Fibroblast of gingiva (primary cell): ENCODE data around the gene SNTG2.
"Not testable (repeated sequence)": the region's sequence is repeated elsewhere in the genome, so short reads cannot be mapped to it uniquely, and the experiment has no call there.

Experiments used
- DNase-seq: peaks from one replicate; pipeline ENCODE4 v3.0.0-alpha.2; 2011; ENCODE audit warnings: low read depth

The SNTG2 gene

DNA sequence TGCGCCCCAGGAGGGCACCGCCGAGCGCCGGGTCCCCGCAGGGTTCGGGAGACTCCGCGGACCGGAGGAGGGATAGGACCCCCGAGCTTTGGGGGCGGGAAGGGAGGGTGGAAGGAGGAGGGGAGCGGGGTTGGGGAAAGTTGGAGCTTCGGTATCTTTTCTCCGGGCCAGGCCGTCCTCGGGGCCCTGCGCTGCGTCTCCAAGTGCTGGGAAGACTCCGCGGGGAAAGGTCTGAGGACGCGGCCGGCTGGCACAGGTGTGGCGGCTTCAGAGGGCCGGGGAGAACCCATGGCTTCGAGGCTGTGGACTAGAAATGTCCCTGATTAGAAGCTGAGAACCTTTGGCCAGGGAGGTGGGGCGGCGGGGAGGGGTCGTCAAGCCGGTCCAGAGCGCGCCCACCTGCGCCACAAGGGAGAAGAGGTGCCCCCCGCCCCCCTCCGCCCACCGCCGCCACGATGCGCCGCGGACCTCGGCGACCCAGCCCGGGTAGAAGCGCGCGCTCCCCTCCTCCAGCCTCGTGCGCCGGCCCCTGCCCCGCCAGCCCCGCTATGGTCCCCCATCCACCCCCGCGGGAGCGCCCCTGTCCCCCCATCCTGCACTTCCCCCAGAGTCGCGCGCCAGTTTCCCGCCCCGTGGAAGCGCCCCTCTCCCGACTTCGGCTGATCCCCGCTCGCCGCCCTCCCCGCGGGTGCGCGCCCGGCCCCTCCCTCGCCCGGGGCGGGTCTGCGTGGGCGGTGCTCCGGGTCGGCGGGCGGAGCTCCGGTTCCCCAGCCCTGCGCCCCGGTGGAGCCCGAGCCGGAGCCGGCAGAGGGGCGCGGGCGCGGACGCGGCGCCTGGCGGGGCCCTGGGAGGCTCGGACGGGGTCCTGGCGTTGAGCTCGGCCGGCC is at the start of gene SNTG2:
TSS of gene SNTG2 (plus strand) at position 770 of the 887 bp plus-strand sequence. CDS start 148 bp downstream, outside the sequence.
- DNase-seq, result no peak

DNA sequence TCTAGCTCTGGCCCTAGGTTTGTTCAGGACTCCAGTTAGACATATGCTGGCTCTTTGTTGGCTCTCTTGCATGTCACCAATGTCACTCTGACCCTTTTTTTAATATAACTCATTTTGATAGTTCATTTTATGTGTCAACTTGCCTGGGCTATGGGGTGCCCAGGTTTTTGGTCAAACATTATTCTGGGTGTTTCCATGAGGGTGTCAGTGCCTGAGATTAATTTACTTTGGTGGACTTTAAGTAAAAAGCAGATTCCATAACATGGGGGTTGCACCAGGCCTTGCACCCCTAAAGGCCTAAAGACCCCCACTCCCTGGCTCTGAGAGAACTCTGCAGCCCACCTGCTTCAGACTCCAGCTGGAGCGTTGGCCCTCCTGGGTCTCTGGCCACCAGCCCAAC is 48.1 kb upstream of the SNTG2 start:
- DNase-seq, result no peak

DNA sequence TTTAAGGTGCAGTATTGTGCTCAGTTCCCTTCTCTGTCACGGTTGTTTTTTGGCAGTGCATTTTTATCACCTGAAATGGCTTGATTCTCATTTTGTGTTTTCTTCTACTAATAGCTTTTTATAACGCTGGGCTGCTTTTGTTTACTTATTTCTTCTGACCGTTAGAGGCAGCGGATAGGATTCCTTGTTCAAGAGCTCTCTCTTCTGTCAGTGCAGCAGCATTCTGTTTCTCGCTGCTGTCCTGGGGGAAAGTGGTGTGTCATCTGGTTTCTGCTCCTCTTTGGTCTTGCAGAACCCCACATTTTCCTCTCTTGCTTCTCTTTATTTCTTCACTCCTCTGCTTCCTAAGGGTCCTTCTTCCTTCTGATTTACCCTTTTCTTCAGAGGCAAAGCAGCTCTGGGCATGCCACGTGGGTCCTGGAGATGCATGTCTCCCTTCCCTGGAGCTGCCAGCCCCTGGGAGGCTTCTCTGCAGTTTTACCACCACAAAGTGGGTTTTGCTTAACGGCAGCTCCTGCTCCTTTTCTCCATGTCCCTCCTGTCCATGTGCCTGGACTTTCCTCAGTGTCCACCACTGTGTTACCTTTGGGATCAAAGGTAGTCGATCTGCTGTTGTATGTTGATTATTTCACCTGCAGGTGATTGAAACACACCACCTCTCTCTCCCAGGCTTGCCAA is 47.3 kb upstream of the SNTG2 start:
- no peak for DNase-seq

DNA sequence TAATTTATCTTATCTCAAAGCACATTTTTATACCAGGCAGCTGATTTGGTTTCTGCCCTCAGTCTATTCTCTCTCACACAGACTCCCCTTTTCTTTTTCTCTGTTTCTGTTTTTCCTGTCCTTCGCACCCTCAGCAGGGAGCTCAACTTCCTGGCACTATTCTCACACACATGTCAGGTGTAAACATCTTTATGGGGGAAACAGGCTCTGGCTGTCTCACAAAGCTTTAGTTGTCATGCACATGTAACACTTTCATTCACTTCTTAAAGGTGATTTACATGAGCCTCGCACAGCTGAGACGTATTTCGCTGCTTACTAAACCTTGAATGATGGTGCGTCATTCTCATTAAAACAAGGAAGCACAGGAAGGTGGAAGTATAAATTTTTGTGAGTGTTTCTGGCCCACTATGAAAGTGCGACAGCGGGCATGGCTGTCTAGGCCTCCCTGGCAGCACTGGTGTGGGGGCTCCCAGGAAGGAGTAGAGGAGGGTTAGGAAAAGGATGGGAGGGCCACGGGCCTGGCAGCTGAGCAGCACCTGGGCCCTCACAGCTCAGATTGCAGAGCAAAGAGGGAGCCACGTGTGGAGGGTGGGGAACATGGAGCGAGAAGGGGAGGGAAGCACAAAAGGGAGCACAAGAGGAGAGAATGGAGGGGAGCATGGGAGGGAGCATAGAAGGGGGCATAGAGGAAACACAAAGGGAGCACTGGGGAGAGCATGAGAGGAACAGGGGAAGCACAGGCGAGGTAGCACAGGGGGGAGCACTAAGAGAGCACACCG is 46.2 kb upstream of the SNTG2 start:
- DNase-seq, result no peak

DNA sequence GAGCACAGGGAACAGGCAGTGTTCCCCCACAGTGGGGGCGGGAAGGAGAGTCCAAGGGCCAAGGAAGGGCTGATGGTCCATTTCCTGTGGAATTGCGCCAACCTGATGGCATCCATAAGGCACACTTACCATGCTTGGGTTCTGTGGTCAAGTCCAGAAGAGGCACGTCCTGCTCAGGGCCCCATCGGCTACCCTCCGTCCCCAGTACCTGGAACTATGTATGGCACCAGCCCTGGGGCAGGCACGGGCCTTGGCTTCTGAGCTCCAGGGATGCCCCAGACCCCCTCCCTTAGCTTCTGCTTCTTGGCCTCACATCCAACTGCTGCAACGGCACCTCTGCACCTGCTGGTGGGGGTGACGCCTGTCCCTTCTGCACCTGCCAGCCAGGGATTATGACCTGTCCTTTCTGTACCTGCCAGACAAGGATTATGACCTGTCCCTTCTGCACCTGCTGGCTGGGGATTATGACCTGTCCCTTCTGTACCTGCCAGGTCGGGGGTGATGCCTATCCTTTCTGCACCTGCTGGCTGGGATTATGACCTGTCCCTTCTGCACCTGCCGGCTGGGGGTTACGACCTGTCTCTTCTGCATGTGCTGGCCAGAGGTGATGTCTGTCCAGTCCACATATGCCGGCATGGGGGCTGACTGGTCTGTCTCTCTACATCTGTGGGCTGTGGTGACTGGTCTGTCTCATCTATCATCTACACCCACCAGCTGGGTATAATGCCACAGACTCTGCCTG is 45.4 kb upstream of the SNTG2 start:
- DNase-seq, result no peak

DNA sequence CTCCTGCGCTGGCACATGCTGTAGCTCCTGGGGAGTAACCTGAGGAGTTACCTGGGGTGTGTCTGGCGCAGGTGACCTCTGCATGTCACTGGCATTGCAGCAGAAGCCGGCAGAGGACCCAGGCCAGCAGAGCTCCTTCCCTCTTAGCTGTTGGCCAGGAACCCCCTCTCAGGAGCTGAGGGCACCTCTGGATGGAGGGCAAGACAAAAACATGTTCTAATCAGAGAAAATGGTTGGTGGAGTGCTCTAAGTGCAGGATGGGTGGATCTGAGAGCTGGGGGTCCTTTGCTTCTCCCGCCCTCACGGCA is 44.9 kb upstream of the SNTG2 start:
- no peak for DNase-seq

DNA sequence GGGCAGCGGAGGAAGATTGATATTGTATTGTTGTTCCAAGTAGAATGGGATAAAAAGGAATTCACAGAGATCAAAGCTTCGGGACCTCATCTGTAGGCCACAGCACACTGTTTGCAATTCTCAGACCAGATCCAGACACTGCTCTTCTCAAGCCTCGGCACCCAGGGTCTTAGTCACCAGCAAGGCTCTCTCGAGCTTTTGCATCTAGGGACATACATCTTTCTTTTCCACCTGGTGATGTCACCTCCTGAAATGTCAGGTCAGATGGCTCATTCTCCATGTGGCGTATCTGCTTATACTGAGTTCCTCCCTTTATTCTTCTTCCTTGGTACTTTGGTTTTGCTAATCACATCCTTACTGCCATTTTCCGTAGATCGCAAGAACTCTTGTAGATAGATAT is 42.9 kb upstream of the SNTG2 start:
- DNase-seq, result no peak

DNA sequence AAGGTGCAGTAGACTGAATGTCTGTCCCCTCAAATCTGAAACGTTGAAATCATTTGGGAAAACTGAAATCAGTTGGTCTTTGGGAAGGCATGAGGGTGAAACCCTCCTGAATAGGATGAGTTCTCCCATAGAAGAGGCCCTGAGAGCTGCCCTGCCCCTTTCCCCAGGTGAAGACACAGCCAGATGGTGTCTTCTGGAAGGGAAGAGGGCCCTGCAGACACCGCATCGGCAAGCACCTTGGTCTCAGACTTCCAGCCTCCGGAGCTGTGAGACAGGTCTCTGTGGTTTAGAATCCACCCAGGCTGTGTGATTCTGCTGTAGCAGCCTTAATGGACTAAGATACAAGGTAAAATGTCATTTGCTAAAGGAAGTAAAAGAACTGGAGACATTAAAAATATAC is 42.1 kb upstream of the SNTG2 start:
- no peak for DNase-seq

DNA sequence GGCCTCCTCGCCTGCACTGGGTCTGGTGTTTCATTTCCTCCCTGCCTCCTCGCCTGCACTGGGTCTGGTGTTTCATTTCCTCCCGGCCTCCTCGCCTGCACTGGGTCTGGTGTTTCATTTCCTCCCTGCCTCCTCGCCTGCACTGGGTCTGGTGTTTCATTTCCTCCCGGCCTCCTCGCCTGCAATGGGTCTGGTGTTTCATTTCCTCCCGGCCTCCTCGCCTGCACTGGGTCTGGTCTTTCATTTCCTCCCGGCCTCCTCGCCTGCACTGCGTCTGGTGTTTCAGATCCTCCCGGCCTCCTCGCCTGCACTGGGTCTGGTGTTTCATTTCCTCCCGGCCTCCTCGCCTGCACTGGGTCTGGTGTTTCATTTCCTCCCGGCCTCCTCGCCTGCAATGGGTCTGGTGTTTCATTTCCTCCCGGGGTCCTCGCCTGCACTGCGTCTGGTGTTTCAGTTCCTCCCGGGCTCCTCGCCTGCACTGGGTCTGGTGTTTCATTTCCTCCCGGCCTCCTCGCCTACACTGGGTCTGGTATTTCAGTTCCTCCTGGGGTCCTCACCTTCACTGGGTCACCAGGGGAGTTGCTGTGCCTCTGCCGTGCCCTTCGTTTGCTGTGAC is 40.8 kb upstream of the SNTG2 start:
- DNase-seq, result not testable (repeated sequence)

DNA sequence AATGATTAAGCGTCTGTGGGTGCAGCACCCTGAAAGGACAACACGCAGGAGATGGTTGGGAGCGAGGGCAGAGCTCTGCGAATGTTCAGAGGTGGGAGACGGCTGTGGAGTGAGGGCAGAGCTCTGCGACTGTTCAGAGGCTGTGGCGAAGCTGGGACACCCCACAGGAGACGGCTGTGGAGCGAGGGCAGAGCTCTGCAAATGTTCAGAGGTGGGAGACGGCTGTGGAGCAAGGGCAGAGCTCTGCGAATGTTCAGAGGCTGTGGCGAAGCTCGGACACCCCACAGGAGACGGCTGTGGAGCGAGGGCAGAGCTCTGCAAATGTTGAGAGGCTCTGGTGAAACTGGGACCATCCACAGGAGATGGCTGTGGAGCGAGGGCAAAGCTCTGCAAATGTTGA is 40.0 kb upstream of the SNTG2 start:
- no peak for DNase-seq

DNA sequence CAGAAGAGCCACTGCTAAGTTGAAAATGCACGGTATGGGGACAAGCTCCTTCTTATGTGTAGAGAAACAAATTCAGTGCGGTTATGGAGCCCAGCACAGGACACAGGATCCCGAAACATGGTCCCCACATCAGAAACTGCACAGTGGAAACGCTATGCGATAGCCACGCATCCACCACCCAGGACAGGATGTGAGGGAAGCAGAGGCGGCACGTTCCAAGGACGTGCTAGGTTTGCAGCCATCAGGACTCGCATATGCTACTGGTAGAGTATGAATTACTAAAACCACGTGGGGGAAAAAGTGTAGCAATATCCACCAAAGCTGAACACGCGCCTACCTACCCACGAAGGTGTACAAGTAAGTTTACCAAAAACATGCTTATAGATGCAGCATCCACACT is 34.7 kb upstream of the SNTG2 start:
- no peak for DNase-seq

DNA sequence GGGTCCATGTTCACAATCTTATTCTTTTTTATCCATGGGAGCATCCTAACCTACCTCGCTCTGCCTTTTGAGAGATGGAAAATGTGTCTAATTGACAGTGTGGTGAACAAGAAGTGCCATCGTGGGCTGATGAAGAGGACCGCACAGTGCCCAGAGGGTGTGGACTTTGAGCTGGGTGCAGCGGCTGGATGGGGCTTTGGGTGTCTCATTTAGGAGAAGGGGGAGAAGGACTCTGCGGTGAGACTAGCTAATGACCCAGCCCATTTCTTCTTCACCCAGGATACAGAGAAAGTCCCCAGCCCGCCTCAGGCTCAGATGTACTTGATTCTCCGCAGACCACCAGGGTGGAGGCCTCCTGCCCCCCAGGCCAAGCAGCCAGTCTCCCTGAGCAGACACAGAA is 33.7 kb upstream of the SNTG2 start:
- DNase-seq, result no peak

DNA sequence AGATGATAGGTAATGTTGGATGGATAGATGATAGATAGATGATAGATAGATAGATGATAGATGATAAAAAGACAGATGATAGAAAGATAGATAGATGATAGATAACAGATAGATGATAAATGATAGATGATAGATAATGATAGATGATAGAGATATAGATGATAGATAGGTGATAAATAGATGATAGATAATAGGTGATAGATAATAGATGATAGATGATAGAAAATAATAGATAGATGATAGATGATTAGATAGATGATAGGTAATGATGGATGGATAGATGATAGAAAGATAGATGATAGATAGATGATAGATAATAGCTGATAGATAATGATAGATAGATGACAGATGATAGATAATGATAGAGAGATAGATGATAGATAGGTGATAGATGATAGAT is 31.0 kb upstream of the SNTG2 start:
- DNase-seq, result no peak

DNA sequence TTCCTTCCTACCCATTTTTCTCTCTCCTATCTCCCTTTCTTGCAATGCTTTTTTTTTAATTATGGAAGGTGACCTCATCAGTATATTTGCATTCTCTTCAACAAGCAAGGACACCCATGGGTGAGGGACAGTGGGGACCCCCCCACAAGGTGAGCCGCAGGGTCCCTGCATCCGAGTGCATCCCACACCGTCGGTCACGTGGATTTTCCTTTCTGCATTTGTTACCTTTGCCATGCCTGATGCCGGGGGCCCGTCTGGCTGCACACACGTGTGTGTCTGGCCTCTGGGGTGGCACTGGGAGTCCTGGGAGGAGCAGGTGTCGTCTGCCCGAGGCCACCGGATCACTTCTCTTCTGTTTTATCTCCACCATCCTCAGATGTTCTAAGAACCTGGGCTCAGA is 30.1 kb upstream of the SNTG2 start:
- no peak for DNase-seq

DNA sequence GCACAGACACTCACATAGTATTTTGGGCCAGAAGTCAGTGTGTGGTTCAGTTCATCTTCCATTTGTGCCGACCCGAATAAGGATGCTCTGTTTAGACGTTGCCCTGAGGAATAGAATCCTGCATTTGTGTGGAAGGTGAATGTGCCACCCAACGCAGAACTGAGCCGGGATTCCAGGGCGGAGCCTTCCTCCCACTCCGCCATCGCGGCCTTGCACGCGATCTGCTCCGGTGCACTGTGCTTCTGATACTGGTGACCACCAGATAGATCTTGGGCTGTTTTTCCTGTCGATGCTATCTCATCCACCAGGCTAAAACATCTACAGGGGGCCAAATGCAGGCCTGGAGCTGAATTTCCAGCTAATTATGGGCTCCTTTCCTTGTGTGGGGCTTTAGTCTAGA is 29.6 kb upstream of the SNTG2 start:
- no peak for DNase-seq

DNA sequence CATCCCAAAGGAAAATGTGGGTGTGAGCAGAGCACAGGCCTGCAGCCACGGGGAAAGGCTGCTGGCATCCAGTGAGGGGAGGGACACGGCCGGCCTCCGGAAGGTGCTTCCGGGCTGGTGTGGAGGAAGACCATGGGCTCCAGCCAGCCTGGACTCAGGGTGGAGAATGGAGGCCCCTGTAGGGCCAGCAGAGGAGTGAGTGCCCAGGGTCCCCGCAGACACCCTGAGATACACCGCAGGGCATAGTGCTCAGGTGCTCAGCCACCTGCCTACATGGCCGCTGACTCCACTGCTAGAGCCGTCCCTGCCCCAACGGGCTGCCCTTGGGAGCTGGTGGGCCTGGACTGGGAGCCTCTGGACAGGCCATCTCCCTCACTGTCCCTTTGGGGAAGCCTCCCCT is 28.5 kb upstream of the SNTG2 start:
- no peak for DNase-seq

DNA sequence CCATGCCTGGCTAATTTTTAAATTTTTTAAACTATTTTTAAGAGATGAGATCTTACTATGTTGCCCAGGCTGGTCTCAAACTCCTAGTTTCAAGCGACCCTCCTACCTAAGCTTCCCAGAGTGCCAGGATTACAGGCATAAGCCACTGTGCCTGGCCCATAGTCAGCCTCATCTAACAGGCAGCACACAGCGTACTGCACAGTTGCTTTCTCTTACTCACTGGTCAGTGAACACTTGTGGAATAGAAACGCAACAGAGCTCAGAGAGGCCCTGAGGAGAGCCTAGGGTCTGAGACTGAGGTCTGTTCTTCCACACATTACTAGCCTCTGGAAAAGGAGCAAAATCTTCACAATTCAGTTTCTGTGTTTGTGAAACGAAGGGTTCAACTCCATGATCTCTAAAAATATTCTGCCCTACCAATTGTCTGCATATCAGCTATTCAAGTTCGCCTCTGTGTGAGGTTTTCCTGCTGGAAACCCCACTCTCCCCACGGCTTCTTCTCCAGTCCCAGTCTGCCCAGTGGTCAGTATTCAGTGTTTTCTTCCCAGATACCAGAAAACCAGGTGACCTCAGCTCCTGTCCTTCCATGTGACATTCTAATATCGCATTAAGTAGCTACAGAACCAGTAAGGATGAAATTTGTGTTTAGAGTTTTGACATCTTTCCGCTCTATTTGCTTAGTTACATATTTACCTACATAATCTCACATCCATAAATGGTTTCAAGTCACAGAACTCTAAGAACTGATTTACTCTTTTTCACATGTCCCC is 26.6 kb upstream of the SNTG2 start:
- no peak for DNase-seq

DNA sequence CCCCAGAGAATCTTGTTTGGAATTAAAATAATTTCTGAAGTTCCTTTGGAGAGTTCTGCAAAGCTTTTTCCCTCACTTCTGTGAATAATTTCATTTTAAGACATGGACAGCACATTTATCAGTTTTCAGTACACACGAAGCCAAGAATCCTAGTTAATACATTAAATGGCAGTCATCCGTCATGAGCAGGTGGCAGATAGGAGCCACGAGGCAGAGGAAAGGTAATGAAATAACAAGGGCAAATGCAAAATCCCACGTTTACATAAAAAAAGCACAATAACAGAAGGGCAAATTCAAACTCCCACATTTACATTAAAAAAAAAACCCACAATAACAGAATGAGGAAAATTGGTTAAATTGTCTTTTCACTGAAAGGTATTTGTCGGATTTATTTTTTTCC is 25.9 kb upstream of the SNTG2 start:
- no peak for DNase-seq

DNA sequence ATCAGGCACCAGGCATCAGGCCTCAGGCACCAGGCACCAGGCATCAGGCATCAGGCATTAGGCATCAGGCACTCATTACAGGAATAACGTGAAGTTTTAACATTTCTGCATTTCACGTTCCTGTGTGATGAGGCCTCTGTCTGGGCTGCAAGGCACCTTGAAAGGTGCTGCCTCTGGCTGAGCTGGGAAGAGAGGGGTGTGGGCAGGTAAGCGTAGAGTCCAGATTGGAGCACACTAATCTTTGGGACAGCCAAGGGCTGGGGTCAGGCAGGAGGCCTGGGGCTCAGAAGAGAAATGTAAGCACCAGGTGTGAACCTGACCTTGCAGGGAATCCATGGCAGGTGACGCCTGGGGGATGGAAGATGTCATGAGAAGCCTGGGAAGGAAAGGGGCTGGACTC is 25.3 kb upstream of the SNTG2 start:
- DNase-seq, result no peak

DNA sequence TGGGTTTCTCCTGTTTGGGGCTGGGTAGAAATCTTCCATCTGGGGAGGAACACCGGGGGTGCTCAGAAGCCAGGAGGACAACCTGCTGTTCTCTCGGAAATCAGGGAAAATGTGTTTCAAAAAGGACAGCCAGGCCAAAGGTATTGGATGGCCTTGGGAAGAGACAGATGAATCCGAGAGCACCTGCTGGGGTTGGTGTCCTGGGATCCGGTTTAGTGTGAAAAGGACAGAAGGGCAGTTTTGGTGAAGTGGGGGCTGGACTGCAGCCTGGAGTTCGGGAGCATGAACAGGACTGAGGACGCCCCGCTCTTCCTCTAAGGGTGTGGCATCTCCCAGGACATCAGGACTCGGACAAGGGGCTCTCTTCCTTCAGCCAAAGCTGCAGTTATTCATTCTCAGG is 24.9 kb upstream of the SNTG2 start:
- no peak for DNase-seq

DNA sequence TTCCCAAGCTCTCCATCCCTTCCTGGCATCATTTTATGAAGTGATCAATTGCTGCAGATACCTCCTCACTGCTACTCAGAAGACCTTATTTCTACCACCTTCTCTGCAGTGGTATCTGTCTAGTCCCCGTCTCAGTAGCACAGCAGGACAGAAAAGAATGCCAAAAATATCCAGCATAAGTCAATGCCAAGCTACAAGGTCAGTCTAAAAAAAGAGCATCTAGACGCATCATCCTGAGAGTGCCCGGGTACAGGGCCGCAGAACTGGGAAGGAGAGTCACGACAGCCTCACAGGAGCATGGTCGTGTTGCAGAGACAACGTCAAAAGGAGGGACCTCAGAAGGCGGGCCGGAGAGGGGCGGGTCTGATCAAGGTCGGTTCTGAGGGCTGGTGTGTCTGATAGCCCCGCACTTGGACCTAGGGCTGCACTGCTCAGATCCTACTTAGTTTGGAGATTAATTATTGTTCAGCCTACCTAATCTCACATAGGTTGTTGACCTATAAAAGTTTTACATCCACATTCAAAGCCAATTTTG is 24.3 kb upstream of the SNTG2 start:
- DNase-seq, result no peak
